Measurements from ENCODE around the gene AR. TPM values are rescaled to one million over a fixed set of nuclear protein-coding genes. Genes with fewer than 3 reads are reported as not detected.

Gene AR
- polyA plus RNA-seq, 1 donor from 2014 or later, result 1.1 TPM

DNA sequence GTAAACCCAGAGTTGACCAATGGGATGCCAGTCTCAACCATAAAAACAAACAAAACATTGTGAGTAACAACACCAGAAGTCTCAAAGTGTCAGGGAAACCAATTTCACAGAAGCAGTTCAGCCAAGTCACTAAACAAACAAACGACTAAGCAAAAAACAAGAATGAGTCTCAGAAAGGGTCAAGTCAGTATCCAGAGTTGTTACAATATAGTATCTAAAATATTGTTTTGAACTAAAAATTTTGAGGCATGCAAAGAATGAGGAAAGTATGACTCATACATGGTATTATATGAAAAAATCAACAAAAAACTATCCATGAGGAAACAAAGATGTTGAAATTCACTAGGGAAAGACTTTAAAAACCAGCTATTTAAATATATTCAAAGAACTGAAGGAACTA lies 70.6 kb downstream of the AR start:
- Histone ChIP-seq H3K27me3 (ENCODE audit: insufficient read depth, low read depth, low read length) (no peaks in the 10 kb centered on the region), H4K20me1 (ENCODE audit: insufficient read depth) (no peaks in the 10 kb centered on the region), H3K27ac (ENCODE audit: low read length) (no peak overlapping the region), H2AFZ (ENCODE audit: low read depth, low read length) (no peak overlapping the region), H3K9ac (ENCODE audit: low read length) (no peak overlapping the region), H3K79me2 (replicated peaks; ENCODE audit: insufficient read depth, low read length) (no peaks in the 10 kb centered on the region), H3K9me3 (ENCODE audit: low read length) (no peaks in the 10 kb centered on the region), H3K9me2 (ENCODE audit: insufficient read depth, low read length) (no peaks in the 10 kb centered on the region), H3K36me3 (ENCODE audit: insufficient read depth, low read length) (no peaks in the 10 kb centered on the region), H3K4me2 (ENCODE audit: low read length) (no peak overlapping the region), H3F3A (ENCODE audit: insufficient read depth, low read length, poor library complexity, severe bottlenecking) (no peaks in the 10 kb centered on the region), H3K4me3 (ENCODE audit: low read length) (no peak overlapping the region)
- no peak for TF ChIP-seq RAD21 (conservative IDR thresholded peaks at IDR 0.05)

DNA sequence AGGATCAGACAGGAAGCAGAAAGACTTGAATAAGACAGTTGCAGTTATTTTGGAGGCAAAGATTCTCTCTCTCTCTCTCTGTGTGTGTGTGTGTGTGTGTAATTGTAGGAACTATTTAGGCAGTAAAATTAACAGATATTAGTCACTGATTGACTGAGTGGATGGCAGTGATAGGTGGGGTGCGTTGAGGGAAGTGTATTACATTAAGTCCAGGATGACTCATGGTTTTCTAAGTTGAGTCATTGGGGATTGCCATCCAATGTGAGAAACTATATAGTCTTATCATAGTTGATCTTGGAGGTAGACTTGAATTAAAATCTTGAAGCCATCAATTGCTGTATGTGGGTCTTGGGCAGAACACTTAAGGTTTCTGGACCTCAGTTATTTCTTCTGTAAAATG lies 75.4 kb downstream of the AR start:
- Histone ChIP-seq H3K4me3 (ENCODE audit: low read length) (no peak overlapping the region), H3F3A (ENCODE audit: insufficient read depth, low read length, poor library complexity, severe bottlenecking) (no peaks in the 10 kb centered on the region), H3K9ac (ENCODE audit: low read length) (no peak overlapping the region), H3K27ac (ENCODE audit: low read length) (no peak overlapping the region), H2AFZ (ENCODE audit: low read depth, low read length) (no peak overlapping the region), H3K9me2 (ENCODE audit: insufficient read depth, low read length) (no peaks in the 10 kb centered on the region), H3K79me2 (replicated peaks; ENCODE audit: insufficient read depth, low read length) (no peaks in the 10 kb centered on the region), H4K20me1 (ENCODE audit: insufficient read depth) (no peaks in the 10 kb centered on the region), H3K27me3 (ENCODE audit: insufficient read depth, low read depth, low read length) (no peaks in the 10 kb centered on the region), H3K4me2 (ENCODE audit: low read length) (no peak overlapping the region), H3K36me3 (ENCODE audit: insufficient read depth, low read length) (no peaks in the 10 kb centered on the region), H3K9me3 (ENCODE audit: low read length) (no peaks in the 10 kb centered on the region)
- TF ChIP-seq MXI1 (conservative IDR thresholded peaks at IDR 0.05; ENCODE audit: poor library complexity, severe bottlenecking), result no peak
- TF ChIP-seq TAF1 (IDR thresholded peaks at IDR 0.05; ENCODE audit: low read depth), result no peak
- TF ChIP-seq EP300 (conservative IDR thresholded peaks at IDR 0.05; ENCODE audit: poor library complexity, severe bottlenecking), result no peak
- TF ChIP-seq EZH2 (IDR thresholded peaks at IDR 0.05; ENCODE audit: borderline replicate concordance, insufficient read depth, low read length, poor library complexity, severe bottlenecking), result no peak
- TF ChIP-seq SMC3 (conservative IDR thresholded peaks at IDR 0.05; ENCODE audit: poor library complexity), result no peak
- TF ChIP-seq, protein P1, sequence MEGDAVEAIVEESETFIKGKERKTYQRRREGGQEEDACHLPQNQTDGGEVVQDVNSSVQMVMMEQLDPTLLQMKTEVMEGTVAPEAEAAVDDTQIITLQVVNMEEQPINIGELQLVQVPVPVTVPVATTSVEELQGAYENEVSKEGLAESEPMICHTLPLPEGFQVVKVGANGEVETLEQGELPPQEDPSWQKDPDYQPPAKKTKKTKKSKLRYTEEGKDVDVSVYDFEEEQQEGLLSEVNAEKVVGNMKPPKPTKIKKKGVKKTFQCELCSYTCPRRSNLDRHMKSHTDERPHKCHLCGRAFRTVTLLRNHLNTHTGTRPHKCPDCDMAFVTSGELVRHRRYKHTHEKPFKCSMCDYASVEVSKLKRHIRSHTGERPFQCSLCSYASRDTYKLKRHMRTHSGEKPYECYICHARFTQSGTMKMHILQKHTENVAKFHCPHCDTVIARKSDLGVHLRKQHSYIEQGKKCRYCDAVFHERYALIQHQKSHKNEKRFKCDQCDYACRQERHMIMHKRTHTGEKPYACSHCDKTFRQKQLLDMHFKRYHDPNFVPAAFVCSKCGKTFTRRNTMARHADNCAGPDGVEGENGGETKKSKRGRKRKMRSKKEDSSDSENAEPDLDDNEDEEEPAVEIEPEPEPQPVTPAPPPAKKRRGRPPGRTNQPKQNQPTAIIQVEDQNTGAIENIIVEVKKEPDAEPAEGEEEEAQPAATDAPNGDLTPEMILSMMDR (IDR thresholded peaks at IDR 0.05; ENCODE audit: poor library complexity, severe bottlenecking), result no peak
- TF ChIP-seq, protein P2, sequence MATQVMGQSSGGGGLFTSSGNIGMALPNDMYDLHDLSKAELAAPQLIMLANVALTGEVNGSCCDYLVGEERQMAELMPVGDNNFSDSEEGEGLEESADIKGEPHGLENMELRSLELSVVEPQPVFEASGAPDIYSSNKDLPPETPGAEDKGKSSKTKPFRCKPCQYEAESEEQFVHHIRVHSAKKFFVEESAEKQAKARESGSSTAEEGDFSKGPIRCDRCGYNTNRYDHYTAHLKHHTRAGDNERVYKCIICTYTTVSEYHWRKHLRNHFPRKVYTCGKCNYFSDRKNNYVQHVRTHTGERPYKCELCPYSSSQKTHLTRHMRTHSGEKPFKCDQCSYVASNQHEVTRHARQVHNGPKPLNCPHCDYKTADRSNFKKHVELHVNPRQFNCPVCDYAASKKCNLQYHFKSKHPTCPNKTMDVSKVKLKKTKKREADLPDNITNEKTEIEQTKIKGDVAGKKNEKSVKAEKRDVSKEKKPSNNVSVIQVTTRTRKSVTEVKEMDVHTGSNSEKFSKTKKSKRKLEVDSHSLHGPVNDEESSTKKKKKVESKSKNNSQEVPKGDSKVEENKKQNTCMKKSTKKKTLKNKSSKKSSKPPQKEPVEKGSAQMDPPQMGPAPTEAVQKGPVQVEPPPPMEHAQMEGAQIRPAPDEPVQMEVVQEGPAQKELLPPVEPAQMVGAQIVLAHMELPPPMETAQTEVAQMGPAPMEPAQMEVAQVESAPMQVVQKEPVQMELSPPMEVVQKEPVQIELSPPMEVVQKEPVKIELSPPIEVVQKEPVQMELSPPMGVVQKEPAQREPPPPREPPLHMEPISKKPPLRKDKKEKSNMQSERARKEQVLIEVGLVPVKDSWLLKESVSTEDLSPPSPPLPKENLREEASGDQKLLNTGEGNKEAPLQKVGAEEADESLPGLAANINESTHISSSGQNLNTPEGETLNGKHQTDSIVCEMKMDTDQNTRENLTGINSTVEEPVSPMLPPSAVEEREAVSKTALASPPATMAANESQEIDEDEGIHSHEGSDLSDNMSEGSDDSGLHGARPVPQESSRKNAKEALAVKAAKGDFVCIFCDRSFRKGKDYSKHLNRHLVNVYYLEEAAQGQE (IDR thresholded peaks at IDR 0.05; ENCODE audit: borderline replicate concordance), result no peak
- no peak for TF ChIP-seq POLR2AphosphoS5 (IDR thresholded peaks at IDR 0.05)
- no peak for TF ChIP-seq RAD21 (conservative IDR thresholded peaks at IDR 0.05)

DNA sequence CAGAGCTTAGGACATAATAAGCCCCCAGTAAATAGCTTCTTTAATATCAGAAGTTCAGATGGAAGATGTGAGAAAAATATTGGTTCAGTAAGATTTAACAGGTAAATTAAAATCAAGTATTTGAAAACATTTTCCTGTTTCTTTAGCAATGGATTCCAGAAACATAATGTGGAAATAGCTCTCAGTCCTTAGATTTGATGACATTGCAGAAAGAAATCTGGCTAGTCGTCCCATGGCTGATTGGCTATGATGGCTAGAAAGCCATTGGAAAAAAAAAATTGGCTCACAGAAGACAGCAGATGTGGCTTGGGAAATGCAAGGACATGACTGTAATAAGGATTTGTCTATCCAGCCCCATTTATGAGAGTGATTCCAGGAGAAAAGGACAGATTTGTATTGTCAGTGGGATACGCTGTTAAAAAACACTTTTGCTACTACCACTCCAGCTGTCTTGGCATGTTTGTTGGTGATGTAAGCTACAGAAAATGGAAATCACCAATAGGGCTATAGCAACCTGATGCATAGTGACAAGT lies 78.3 kb downstream of the AR start:
- no peaks in the 10 kb centered on the region for H3K27me3 ChIP-seq (ENCODE audit: insufficient read depth, low read depth, low read length)
- H3F3A ChIP-seq (ENCODE audit: insufficient read depth, low read length, poor library complexity, severe bottlenecking), result no peaks in the 10 kb centered on the region
- TF ChIP-seq, protein P2 (IDR thresholded peaks at IDR 0.05; ENCODE audit: borderline replicate concordance), result no peak
- TF ChIP-seq POLR2AphosphoS5 (IDR thresholded peaks at IDR 0.05) (no peak), SMC3 (conservative IDR thresholded peaks at IDR 0.05; ENCODE audit: poor library complexity) (no peak), TAF1 (IDR thresholded peaks at IDR 0.05; ENCODE audit: low read depth) (no peak), MXI1 (conservative IDR thresholded peaks at IDR 0.05; ENCODE audit: poor library complexity, severe bottlenecking) (no peak), RAD21 (conservative IDR thresholded peaks at IDR 0.05) (no peak), EP300 (conservative IDR thresholded peaks at IDR 0.05; ENCODE audit: poor library complexity, severe bottlenecking) (no peak)
- TF ChIP-seq, protein P1 (IDR thresholded peaks at IDR 0.05; ENCODE audit: poor library complexity, severe bottlenecking), result no peak
- H3K9ac ChIP-seq (ENCODE audit: low read length), result no peak overlapping the region
- no peaks in the 10 kb centered on the region for H3K79me2 ChIP-seq (replicated peaks; ENCODE audit: insufficient read depth, low read length)
- no peak overlapping the region for H3K4me2 ChIP-seq (ENCODE audit: low read length)
- no peak overlapping the region for H3K27ac ChIP-seq (ENCODE audit: low read length)
- no peak overlapping the region for H2AFZ ChIP-seq (ENCODE audit: low read depth, low read length)
- no peaks in the 10 kb centered on the region for H4K20me1 ChIP-seq (ENCODE audit: insufficient read depth)
- no peaks in the 10 kb centered on the region for H3K36me3 ChIP-seq (ENCODE audit: insufficient read depth, low read length)
- H3K9me2 ChIP-seq (ENCODE audit: insufficient read depth, low read length), result no peaks in the 10 kb centered on the region
- H3K9me3 ChIP-seq (ENCODE audit: low read length), result no peaks in the 10 kb centered on the region
- no peak overlapping the region for H3K4me3 ChIP-seq (ENCODE audit: low read length)

Data from neural cell (in vitro differentiated cells).